GM18861 (cell line): ENCODE data around the gene MAPKAP1.

Source experiments
- ATAC-seq: cut with Tn5 transposase; IDR thresholded peaks from one replicate; pipeline ENCODE4 v1.9.1; 2021; ENCODE audit not compliant: unreplicated experiment

The MAPKAP1 gene

DNA sequence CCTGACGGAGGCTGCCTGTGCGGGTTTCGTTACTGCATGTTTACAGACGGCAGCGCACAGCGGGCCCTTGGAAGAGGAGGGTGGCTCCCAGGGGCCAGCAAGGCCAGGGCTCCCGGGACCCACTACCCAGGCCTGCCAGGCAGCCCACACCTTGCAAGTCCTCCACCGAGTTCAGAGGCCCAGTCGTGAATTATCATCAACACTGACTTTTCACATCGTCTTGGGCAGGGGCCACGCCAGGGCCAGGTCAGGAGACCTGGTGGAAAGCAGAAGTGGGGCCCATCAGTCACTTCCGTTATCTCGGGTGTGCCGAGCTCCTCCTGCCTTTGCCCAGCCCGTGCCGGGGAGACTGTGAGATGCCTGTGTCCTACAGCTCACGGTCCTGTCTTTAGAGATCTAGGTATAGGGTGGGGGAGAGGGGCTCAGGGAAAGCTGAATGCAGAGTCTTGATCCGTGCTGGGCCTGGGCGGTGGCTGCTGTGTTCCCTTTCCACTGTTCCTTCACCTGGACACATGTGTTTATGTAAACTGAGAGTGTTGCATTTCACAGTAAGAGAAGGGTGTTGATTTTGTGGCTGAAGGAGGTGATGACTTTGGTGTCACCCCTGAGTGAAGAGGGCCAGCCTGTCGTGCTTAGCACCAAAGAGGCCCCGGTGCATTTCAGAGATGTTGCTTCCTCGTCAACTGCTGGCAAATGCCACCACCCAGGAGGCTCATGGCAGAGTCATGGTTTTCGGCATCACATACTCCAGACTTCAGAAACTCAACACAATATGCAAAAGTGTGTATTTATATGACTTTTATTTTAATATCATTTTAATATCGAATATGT is 270.2 kb downstream of the MAPKAP1 start:
- ATAC-seq: no peak

DNA sequence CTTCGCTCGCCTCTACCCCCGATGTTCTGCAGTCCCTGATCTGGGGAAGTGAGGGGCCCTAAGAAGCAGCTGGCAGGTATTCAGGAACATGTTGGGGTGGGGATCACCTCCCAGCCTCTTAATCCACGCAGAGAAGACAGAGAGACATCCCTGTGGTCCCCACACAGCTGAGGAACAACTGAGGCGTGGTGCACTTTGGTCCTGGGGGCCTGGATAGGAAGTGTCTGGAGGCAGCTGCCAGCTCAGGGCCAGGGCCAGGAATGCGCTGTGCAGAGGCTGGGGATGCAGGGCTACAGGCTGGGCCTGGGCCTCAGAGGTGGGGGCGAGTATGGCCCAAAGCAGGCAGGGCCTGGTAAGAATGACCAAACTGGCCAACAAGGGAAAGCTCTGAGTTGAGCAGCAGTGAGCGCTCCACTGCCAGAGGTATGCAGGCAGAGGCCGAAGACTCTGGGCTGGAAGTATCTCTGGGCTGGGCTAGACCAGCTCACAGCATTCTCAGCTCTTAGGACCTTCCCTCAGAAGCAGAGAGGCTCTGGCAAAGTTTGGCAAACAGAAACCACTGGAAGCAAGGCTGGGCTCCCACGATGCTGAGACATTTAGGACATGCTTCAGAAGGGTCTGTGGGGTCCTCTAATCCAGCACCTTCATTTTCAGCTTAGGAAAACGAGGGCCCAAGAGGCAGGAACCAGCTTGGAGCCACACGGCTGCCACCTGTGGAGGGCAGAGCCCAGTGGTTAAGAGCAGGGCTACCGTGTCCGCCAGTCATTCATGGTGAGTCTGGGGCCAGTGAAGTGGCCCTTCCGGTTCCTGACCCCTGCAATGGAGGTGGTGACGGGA is 271.0 kb downstream of the MAPKAP1 start:
- ATAC-seq: no peak

DNA sequence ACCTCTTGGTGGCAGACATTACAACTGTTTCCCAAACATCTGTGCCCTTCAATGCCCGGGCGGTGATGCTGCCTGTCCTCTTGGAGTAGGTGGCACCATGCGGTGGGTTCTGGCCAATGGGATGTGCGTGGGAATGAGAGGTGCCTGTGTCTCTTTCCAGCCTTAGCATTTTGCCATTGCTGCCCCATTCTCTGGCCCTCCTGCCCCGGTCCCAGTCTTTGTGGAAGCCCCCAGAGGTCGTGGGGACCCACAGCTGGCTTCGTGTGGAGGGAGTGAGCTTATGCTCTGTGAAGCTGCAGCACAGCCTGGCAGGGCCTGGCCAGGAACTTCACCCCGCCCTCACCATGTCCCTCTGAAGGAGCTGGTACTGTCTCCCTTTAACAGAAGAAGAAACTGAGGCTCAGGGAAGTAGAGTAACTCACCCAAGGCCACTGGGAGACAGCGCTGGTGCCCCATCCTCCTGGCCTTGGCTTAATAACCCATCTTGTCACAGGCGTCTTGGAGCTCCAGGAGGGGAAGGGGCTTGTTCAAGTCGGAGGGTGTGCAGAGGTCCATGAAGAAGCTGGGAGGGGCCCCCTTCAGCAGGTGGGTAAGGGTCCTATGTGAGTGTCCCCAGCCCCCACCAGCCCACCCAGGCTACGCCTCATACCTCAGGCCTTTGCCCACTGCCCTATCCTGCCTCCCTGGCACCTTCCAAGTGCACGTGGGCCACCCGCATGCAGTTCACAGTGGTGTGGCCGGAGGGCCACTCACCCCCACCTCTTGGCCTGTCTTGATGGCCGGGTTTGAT is 271.8 kb downstream of the MAPKAP1 start:
- no peak for ATAC-seq

DNA sequence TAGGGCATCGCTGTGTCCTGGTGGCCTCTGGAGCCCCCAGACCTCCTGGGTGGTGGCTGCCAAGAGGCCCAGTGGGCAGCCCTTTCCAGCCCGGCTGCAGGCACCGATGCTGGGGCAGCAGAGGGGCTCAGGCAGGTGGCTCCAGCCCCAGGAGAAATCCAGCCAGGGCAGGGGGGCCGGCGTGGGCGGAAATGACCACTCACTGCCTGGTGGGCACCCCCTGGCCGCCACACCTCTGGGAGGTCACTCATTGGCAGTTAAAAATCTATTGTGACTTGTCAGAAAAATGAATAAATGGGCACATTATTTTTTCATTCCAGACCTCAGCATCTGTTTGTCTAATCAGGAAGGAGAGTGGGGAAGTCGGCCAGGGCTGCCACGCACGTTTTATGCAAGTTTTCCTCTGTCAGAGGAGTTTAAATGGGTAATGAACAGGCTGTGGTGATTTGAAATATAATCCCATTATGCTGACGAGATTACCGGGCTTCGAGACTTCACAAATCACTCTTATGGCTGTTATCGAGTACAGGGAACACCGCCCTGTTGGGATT is 273.5 kb downstream of the MAPKAP1 start:
- no peak for ATAC-seq

DNA sequence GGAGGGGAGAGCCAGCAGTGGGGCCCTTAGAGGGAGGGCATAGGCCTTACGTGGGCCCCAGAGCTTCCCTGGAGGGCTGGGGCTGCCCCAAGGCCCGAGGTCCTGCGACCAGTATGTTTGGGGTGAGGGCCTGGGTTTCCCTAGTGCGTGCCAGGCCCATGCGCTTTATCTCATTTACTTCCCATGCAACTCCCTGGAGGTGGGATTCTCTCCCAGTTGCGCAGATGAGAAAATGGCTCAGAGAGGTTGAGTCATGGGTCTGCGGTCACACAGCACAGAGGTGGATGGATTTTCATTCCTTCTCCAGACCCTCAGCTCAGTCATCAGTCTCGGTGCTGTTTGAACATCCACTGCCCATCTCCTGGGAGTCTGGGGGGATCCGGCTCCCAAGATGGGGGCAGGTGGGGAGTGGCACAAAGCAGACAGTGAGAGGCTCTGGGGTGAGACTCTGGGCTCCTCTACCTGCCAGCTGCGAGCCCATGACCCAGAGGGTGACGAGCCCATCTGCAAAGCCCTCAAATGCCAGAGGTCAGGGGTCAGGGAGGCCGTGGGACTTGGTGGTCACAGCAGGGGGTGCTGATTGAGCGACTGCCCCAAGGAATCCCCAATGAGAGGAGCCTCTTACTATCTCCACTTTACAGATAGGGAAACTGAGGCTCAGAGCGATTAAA is 274.2 kb downstream of the MAPKAP1 start:
- ATAC-seq: no peak

DNA sequence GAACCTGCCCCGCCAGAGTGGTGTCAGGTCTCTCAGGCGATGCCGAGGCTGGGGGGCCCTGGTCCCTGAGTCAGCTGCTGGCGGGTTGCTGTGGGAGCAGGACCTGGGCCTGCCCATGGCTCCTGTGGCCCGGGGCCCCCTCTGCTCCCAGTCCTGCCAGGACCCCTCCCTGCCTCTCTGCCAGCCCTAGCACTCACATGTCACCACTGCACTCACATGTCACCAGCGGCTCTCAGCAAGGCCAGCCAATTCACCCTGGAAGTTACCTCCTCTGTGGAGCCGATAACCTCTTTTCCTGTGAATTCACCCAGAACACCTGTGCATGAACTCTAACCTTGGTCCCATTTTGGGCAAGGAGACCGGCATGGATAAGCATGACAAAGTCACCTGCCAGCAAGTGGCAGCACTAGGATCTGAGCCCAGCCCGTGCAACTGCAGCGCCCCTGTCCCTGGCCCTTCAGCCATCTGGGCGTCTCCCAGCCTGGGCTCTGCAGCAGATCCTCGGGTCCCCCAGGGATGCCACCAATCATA is 275.2 kb downstream of the MAPKAP1 start:
- no peak for ATAC-seq

DNA sequence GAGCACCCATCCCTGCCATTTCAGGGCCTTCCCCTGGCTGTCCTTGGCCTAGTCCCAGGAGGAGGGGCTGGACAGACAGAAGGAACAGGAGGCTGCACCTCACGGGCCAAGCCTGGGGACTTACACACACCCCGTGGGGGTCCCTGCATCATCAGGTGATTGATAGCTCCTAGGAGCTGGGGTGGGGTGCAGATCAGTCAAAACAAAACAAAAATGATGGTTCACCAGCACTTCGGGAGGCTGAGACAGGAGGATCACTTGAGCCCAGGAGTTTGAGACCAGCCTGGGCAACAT is 276.0 kb downstream of the MAPKAP1 start:
- no peak for ATAC-seq

DNA sequence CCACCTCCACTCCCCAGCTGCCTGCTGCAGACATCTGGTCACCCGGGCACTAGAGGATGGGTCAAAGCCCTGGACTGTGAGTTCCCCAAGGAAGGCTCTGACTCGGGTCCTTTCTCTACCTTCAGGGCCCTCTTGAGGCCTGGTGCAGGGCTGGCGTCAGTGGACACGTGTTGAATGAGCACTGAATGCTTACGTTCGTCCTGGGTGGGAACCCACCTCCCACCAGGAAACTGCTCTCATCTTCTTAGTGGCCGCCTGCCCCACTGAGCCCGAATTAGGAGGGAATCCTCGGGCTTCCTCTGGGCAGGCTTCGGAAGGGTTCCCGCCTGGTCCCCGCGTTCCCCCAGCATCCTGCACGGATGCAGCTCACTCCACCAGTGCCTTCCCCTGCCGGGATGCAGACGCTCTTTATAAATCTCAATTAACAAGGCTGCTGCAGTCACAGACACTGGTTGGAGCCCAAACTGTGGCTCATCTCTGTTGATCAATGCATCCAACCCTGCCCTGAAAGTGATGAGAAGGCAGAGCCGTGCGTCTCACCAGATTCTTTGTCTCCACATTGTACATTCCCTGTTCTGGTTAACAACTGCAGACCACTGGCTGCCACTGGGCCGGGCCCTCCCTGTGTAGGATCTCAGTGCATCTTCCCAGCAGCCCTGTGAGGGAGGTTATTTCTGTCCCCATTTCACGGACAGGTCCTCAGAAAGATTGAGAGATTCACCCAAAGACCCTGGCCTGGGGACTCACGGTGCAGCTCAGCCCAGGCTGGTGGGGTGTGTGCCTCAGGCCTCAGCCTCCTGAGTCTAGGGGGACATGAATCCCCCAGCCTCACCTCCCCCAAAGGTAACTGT is 276.6 kb downstream of the MAPKAP1 start:
- no peak for ATAC-seq

DNA sequence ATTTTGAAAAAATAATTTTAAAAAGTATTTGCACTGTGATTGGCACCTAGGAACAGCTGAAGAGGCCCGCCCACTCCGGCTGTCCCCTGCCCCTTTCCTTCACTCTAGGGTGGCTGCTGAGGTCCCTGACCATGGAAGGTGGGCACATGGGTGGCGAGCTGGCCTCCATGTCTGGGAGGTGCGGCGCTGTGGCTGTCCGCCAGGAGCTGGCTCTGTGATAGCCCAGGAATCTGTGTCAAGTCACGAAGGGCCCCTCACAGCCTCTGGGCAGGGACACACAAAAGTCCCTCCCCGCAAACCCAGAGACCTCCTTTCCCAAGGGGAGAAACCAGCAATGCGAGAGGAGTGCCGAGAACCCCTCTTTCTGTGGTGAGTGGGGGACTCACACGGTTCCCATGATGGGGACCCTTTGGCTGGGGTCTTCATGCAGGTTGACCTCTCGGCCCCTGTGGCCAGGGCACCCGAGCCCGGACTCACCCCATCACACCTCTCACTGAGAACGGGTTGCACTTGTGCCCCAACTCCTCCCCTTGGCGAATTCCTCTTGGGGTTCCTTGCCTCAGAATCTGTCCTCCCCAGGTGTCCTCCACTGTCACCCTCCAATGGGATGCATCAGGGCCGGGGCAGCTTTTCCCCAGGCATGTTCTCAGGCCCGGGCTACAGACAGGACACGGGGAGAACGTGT is 277.4 kb downstream of the MAPKAP1 start:
- no peak for ATAC-seq

DNA sequence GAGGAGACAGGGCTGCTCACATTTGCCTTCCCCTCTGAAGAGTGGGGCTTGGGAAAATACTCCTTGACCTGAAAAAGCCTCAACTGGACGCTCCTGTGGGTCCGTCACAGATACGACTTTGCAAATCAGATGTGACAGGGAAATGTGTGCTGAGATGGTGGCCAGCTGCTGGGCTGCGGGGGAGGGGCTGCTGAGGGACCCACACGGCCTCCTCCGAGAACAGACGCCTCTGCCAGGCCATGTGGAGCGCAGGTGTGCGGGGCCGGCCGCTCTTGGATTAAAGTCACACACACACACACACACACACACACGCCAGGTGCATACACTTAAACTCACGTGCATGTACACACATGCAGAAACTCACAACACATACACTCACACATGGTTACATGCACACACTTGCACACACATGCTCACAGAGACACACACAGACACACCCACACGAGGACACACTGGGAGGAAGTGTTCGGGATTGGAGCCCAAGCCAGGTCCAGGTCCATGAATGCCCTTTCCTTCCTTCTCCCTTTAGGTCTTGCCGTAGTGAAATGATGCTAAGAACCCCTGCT is 278.0 kb downstream of the MAPKAP1 start:
- no peak for ATAC-seq

DNA sequence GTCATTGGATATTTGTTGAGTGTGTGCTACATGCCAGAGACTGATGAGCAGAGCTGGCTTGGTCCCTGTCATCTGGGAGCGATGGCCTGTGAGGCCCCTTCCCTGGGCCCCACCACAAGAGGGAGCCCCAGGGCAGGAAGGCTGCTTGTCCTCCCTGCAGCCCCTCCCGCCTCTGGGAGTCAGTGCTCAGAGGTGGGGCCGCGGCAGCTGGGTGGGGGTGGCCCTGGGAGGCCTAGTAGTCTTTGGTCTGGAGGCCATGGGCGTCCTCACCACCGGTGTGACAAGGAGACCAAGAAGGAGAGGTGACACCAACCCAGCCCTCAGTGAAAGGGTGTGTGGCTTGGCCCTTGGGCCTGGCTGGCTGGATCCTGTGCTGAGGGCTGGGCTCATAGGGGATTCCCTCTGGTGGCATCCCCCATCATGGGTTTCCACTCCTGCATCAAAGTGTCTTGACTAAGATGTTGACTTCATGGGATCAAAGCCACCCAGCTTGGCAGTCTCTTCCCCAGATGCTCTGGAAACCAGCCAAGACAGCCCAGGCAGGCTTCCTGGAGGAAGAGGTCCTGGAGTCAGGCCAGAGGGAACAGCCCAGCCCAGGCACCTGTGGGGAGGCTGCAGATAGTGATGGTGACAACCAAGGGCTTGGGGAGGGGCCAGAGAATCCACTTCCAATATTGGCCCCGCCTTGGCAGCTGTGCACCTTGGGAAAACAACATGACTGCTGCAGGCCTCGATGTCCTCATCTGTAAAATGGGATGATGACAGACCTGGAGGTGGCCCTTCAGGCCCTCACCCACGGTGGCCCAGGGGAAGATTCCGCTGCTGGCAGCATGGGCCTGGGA is 278.7 kb downstream of the MAPKAP1 start:
- ATAC-seq: no peak

DNA sequence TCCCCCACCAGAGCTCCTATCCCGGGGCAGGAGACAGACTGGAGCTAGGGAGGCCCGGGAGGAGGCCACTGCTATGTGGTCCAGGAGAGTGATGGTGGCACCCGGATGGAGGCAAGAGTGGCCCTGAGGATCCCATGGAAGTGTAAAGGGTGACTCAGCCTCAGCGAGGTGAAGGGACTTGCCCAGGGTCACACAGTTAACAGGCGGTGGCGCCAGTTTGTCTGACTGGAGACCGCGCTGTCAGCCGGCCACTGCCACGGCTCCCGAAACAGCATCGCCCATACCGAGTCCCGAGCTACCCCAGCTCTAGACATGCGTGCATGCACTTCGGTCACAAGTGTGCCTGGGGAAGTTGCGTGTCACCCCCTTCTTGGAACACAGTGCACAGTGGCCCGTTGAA is 279.5 kb downstream of the MAPKAP1 start:
- ATAC-seq: no peak

DNA sequence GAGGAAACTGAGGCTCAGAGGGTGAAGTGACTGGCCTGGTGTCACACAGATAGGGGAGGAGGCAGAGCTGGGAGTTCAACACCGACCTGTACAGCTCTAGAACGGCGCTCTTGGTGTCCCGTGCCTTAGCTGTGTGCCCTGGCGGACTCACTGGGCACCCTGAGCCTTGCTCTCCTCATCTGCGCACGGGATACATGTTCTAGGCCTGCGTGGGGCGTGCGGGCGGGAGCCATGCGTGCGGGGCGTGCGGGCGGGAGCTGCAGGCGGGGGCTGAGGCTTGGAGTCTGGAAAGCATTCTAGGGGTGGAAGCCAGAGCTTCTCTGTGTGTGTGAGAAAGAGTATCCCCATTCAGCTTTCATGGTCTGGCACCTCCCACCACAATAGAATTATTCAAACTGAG is 280.1 kb downstream of the MAPKAP1 start:
- ATAC-seq: no peak

DNA sequence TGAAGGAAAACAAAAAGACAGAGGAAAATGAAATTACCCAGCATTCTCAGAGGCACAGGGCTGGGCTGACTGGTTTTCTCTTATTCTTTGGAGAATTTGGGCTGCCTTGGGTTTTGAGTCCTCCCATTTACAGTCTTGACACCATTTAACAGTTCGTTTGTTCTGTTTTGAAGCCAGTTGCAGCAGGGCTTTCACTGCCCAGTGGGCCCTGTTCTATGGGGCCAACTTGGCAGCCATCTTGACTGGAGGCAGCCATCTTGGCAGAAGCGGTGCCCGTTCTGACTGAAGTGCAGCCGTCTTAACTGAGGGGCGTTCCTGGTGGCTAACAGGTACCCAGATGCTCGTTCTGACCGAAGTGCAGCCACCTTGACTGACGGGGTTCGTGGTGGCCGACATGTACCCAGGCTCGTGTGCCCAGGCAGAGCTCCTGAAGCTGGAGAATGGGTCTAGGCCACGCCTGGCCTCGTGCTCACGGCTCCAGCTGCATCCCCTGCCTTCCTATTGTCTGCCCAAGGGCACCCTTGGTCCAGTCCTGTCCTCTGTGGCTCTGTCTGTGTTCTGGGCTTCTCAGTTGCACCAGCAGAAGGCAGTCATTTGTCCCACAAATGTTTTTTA is 281.0 kb downstream of the MAPKAP1 start:
- ATAC-seq: no peak

DNA sequence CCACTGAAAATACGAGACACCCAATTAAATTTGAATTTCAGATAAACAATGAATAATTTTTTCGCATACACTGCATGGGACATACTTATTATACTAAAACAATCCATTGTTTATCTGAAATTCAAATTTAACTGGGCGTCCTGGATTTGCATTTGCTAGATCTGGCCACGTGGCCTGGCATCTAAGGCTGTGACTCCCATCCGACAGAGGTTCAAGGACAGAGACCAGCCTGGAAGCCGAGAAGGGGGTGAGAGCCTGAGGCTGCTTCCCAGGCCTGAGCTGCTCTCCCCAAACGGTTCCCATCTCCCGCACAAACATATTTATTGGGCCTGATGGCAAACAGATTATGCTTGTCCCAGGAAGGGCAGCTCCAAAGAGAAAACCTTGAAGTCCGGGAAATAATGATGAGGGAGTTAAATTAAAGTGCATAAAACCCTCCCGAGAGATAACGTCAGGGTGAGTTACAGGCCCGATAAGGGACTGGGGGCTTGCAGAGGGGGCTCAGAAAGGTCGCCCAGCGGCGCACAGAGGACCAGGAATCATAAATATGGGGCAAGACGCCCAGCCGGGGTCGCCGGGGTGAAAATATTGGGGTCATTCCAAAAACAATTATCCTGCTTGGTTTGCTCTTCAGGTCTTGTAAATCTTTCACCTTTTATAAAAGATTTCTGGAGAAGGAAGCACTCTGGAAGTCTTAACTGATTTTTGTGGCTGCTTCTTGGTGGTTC is 281.7 kb downstream of the MAPKAP1 start:
- ATAC-seq: no peak

DNA sequence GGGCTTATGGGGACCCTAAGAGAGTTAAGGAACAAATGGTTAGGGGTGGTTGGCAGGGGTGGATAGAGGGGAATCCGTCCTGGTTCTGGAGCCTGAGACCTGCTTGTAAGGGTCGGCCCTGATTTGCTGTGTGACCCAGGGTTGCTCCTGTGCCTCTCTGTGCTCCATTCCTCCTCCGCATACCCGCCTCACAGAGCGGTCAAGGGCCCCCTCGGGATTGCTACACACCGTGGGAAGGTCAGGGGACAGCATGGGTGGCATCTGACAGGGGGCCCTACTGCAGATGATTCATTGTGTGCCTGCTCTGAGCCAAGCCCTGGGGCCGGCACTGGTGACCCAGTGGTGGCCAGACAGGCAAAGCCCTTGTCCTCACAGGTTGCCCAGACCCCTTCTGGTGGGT is 283.0 kb downstream of the MAPKAP1 start:
- no peak for ATAC-seq

DNA sequence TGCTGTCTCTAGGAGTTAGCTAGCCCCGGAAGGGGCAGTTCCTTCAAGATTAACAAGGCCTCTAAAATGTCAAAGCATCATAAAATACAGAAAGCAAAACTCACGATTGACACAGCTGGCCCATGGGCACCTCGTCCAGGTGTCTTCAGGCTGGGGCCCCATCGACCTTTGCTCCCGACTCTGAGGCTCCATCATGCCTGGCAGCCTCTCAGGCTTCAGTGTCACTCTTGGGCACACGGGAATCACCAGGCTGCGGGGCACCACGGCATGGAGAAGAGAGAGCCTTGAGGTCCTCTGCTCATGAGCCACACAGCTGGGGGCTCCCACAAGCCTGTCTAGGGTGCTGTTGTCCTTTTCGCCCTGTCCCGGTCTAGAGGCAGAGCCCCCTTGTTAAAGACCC is 284.2 kb downstream of the MAPKAP1 start:
- ATAC-seq: no peak
